Testis (tissue), 3 donors: Measurements from ENCODE around the gene COPG2. TPM values are rescaled to one million over a fixed set of nuclear protein-coding genes. Genes with fewer than 3 reads are reported as not detected.

Experiments used
- DNase-seq: peaks from one replicate; pipeline ENCODE4 v3.0.0-alpha.2; 2019
- H3K27ac ChIP-seq, 2 donors: fragments of 200-600 bp; sonication (generic); one replicate each; pipeline ENCODE4 v1.5.1; 2019
- H3K27me3 ChIP-seq: fragments of 200-600 bp; sonication (generic); one replicate; pipeline ENCODE4 v1.5.1; 2019
- H3K36me3 ChIP-seq: fragments of 200-600 bp; sonication (generic); one replicate; pipeline ENCODE4 v1.5.1; 2017; ENCODE audit warnings: low read depth; ENCODE audit errors: missing control alignments
- H3K4me1 ChIP-seq: fragments of 200-600 bp; sonication (generic); one replicate; pipeline ENCODE4 v1.5.1; 2019
- H3K4me3 ChIP-seq, 2 donors: fragments of 200-600 bp; sonication (generic); one replicate each; pipeline ENCODE4 v1.5.1; 2017 to 2019
- H3K9me3 ChIP-seq: fragments of 200-600 bp; sonication (generic); one replicate; pipeline ENCODE4 v1.5.1; 2017
- POLR2A ChIP-seq: fragments of 450-650 bp; IDR thresholded peaks from one replicate; pipeline ENCODE4 v1.6.1; 2017; ENCODE audit warnings: antibody characterized with exemption, mild to moderate bottlenecking, moderate library complexity
- WGBS, 2 donors: methylation state at CpG; one replicate each; pipeline ENCODE4 v1.1.5; 2018; 5-methylcytosine and 5-hydroxymethylcytosine counted together
- intact Hi-C: fragments of 100-400 bp; cut with DNase I; formaldehyde crosslinking; loops from one replicate; pipeline ENCODE4 v1.15.1; 2023; ENCODE audit warnings: low total_unique reads
- polyA plus RNA-seq: library from polyadenylated mRNA; stranded (reverse); fragments of 350-450 nt; fragmentation: Illumina TruSeq; extraction: RNeasy Lipid Tissue Mini Kit (QIAGEN cat#74804); gene quantifications from one replicate; pipeline ENCODE4 v1.2.3, GENCODE V29; 2014; ENCODE audit warnings: low read depth, low replicate concordance; ENCODE audit not compliant: insufficient read depth
- total RNA-seq, 2 donors: library from RNA; depleted of rRNA; stranded (reverse); fragments of >200 nt; gene quantifications; one replicate each; pipeline ENCODE4 v1.2.3, GENCODE V29; 2016
- TF ChIP-seq, protein P1 (sequence below), 3 experiments: fragments of 450-650 bp in 2 of 3; fragments of 200-600 bp in 1 of 3; sonication (generic) in 1 of 3; IDR thresholded peaks; one replicate each; pipeline ENCODE4 v1.5.1; 2016 to 2019; ENCODE audit warnings: antibody characterized with exemption in 3 of 3, mild to moderate bottlenecking in 2 of 3, moderate library complexity in 1 of 3

Gene COPG2
- total and polyA plus RNA-seq, 3 donors from 2014 or later: 41.8 to 51.0 (median 44.2) TPM

DNA sequence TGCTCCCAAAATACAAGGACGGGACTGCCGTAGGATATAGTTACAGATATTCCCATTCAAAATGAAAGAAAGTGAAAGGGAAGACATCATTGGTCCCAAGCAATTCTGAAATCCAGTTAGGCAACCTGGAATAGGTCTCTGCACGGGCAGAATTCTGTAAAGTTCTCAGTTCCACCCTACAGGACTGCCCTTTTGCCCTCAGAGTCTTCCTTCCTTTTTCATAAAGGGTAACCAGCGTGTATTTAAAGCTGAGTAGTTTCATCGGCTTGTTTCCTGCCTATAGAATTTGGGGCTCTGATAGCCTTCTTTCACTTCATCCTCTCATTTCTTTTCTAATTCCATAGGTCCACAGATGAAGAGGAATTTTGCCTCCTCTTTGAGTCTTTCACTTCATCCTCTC is 20.0 kb downstream of the COPG2 start:
- no peaks in the 10 kb centered on the region for H3K4me1 ChIP-seq

DNA sequence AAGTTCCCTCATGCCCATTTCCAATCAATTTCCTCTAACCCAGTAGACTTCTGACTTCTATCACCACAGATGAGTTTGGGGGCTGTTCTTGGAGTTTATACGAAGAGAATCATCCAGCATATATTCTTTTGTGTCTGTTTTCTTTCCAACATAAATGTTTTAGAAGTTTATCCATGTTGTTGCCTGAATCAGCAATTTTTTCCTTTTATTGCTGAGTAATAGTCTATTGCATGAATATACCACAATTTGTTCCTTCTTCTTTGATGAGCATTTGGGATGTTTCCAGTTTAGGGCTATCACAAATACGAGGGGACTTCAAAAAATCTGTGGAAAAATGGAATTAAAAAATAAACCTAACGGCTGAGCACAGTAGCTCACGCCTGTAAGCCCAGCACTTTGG is 26.2 kb downstream of the COPG2 start:
- intact Hi-C loops: no loop called here
- H3K9me3 ChIP-seq: no peaks in the 10 kb centered on the region
- H3K36me3 ChIP-seq: no peaks in the 10 kb centered on the region
- no peaks in the 10 kb centered on the region for H3K27me3 ChIP-seq
- 85 to 96% methylated on average over 4 of the region's 4 CpGs for WGBS, 2 donors
- H3K27ac ChIP-seq: no peak overlapping the region
- no peak for DNase-seq
- TF ChIP-seq, protein P1, sequence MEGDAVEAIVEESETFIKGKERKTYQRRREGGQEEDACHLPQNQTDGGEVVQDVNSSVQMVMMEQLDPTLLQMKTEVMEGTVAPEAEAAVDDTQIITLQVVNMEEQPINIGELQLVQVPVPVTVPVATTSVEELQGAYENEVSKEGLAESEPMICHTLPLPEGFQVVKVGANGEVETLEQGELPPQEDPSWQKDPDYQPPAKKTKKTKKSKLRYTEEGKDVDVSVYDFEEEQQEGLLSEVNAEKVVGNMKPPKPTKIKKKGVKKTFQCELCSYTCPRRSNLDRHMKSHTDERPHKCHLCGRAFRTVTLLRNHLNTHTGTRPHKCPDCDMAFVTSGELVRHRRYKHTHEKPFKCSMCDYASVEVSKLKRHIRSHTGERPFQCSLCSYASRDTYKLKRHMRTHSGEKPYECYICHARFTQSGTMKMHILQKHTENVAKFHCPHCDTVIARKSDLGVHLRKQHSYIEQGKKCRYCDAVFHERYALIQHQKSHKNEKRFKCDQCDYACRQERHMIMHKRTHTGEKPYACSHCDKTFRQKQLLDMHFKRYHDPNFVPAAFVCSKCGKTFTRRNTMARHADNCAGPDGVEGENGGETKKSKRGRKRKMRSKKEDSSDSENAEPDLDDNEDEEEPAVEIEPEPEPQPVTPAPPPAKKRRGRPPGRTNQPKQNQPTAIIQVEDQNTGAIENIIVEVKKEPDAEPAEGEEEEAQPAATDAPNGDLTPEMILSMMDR (IDR thresholded peaks at IDR 0.05): no peak
- no peak for TF ChIP-seq POLR2A
- no peaks in the 10 kb centered on the region for H3K4me1 ChIP-seq
- no peak overlapping the region for H3K4me3 ChIP-seq

More for the DNA sequence above, 20.0 kb downstream of the COPG2 start:
- H3K36me3 ChIP-seq: no peaks in the 10 kb centered on the region
- H3K27me3 ChIP-seq: no peaks in the 10 kb centered on the region
- WGBS, 2 donors: 92 to 95% methylated on average over 5 of the region's 5 CpGs
- intact Hi-C loops: no loop called here
- DNase-seq: no peak
- TF ChIP-seq POLR2A: no peak
- TF ChIP-seq, protein P1 (IDR thresholded peaks at IDR 0.05): no peak
- H3K9me3 ChIP-seq: no peaks in the 10 kb centered on the region
- H3K27ac ChIP-seq: no peak overlapping the region
- H3K4me3 ChIP-seq: no peak overlapping the region

DNA sequence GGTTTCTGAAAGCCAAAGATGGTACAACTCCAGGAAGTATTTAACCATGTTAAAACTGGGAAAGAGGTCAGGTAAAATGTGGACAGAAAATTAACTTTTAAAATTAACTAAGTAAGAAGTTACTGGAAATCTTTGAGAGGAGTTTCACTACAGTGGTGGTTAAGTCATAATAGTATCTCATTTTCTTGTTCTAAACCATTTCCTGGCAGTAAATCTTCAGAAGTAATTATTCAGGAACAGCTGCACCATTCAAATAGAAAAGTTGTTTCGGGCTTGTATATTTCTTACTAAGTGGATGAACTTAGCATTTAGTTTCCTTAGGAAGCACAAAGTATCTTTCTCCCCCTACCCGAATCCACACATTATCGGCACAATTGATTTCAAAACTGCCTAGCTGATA is 27.1 kb downstream of the COPG2 start:
- 85 to 95% methylated on average over 3 of the region's 3 CpGs for WGBS, 2 donors
- TF ChIP-seq, protein P1 (IDR thresholded peaks at IDR 0.05): no peak
- TF ChIP-seq POLR2A: no peak

DNA sequence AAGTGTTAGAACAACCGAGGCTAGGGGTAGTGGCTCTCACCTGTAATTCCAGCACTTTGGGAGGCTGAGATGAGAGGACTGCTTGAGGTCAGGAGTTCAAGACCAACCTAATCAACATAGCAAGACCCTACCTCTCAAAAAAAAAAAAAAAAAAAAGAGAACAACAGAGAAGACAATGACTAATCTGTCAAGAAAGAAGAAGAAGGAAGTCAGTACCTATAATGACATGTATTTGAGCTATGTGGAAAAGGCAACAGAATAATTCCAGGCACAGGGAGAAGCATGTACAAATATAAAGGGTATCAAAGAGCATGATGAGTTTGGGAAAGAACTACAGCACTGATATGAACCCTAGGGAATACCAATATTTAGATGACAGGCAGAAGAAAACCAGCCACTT is 27.5 kb downstream of the COPG2 start:
- DNase-seq: no peak
- TF ChIP-seq, protein P1 (IDR thresholded peaks at IDR 0.05): no peak
- TF ChIP-seq POLR2A: no peak
- 96% methylated on average over 1 of the region's 1 CpG for WGBS, 2 donors
- H3K27ac ChIP-seq: no peak overlapping the region
- intact Hi-C loops: no loop called here
- no peaks in the 10 kb centered on the region for H3K36me3 ChIP-seq
- no peaks in the 10 kb centered on the region for H3K27me3 ChIP-seq
- no peaks in the 10 kb centered on the region for H3K4me1 ChIP-seq
- no peaks in the 10 kb centered on the region for H3K9me3 ChIP-seq
- H3K4me3 ChIP-seq: no peak overlapping the region

More for the DNA sequence above, 27.1 kb downstream of the COPG2 start:
- Histone ChIP-seq H3K4me3 (no peak overlapping the region), H3K9me3 (no peaks in the 10 kb centered on the region), H3K27me3 (no peaks in the 10 kb centered on the region), H3K36me3 (no peaks in the 10 kb centered on the region), H3K27ac (no peak overlapping the region), H3K4me1 (no peaks in the 10 kb centered on the region)
- intact Hi-C loops: no loop called here
- no peak for DNase-seq

DNA sequence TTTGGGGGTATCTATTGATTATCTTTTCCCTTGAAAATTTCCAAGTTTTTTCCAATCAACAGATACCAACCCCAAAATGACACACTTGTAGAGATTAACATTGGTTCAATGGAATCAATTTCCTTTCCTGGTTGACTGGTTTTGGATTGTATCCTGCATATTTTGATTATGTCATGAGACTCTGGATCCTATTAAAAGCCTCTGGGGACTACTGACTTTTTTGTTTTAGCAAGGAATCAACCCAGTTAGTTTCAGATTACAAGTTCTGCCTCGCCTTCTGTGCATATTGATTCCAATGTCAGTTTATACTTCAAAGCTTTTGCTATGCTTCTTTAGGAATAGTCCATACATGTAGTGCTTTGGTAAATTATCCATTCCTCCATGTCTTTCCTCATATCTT is 29.2 kb downstream of the COPG2 start:
- H3K4me1 ChIP-seq: no peaks in the 10 kb centered on the region
- DNase-seq: no peak
- TF ChIP-seq, protein P1 (IDR thresholded peaks at IDR 0.05): no peak
- no peak for TF ChIP-seq POLR2A
- no peak overlapping the region for H3K27ac ChIP-seq
- H3K9me3 ChIP-seq: no peaks in the 10 kb centered on the region
- H3K4me3 ChIP-seq: no peak overlapping the region
- H3K36me3 ChIP-seq: no peaks in the 10 kb centered on the region
- WGBS, 2 donors: 100% methylated on average over 1 of the region's 1 CpG
- intact Hi-C loops: no loop called here
- no peaks in the 10 kb centered on the region for H3K27me3 ChIP-seq
